ENCODE data around the gene CYTIP. TPM values are rescaled to one million over a fixed set of nuclear protein-coding genes. Genes with fewer than 3 reads are reported as not detected.

CYTIP gene
- total RNA-seq, 4 donors from 2014 or later, result 3.2 to 10.6 (median 7.2) TPM

DNA sequence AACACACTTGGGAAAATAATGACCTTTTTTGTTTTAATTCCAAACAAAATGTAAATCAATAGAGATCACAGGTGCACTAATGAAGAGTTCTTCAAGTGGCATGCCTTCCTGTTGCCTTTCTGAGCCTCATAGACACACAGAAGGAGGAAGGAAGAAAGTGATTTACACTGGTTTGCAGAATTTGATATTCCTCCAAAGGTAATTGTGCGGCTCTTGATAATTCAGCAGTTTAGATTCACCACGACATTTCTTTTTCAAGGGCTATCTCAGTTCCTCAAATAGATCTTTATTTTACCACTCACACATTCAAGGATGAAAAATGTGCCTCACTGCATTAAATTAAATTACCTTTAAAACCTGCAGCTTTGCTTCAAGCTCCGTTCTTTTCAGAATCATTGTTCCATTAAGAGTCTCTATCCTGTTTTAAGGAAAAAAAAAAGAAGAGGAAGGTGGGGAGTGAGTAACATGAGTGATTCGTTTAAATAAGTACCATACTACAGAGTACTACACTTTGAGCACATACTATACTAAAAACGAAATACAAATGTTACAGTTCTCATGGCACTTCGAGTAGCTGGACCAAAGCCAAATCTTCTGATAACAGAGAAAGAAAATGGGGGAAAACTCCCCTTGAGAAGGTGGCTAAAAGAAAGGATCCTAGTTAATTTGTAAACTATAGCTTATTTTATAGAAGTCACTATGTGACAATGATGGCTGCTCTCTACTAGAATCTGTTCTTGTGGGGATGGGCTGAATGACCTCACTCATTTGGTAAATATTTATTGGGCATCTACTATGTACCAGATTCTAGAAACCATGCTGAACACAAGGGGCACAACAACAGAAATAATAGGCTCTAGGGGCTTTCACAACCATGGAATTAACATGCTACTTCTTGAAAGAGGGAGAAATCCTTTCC is 16.6 kb downstream of the CYTIP start:
- H3K36me3 ChIP-seq, result no peaks in the 10 kb centered on the region
- no peak overlapping the region for H3K4me3 ChIP-seq (replicated peaks in 1 of 3)
- TF ChIP-seq POLR2A (IDR thresholded peaks at IDR 0.05), result no peak
- TF ChIP-seq, protein P1, sequence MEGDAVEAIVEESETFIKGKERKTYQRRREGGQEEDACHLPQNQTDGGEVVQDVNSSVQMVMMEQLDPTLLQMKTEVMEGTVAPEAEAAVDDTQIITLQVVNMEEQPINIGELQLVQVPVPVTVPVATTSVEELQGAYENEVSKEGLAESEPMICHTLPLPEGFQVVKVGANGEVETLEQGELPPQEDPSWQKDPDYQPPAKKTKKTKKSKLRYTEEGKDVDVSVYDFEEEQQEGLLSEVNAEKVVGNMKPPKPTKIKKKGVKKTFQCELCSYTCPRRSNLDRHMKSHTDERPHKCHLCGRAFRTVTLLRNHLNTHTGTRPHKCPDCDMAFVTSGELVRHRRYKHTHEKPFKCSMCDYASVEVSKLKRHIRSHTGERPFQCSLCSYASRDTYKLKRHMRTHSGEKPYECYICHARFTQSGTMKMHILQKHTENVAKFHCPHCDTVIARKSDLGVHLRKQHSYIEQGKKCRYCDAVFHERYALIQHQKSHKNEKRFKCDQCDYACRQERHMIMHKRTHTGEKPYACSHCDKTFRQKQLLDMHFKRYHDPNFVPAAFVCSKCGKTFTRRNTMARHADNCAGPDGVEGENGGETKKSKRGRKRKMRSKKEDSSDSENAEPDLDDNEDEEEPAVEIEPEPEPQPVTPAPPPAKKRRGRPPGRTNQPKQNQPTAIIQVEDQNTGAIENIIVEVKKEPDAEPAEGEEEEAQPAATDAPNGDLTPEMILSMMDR (IDR thresholded peaks at IDR 0.05), result no peak
- H3K4me1 ChIP-seq, result no peaks in the 10 kb centered on the region
- H3K27ac ChIP-seq, result no peak overlapping the region
- H3K9me3 ChIP-seq, result no peaks in the 10 kb centered on the region
- no peaks in the 10 kb centered on the region for H3K27me3 ChIP-seq
- intact Hi-C loops (cut with DNase I), result no loop called here
- no peak for DNase-seq
- 42 to 43% methylated on average over 6 of the region's 6 CpGs for WGBS, 2 donors

DNA sequence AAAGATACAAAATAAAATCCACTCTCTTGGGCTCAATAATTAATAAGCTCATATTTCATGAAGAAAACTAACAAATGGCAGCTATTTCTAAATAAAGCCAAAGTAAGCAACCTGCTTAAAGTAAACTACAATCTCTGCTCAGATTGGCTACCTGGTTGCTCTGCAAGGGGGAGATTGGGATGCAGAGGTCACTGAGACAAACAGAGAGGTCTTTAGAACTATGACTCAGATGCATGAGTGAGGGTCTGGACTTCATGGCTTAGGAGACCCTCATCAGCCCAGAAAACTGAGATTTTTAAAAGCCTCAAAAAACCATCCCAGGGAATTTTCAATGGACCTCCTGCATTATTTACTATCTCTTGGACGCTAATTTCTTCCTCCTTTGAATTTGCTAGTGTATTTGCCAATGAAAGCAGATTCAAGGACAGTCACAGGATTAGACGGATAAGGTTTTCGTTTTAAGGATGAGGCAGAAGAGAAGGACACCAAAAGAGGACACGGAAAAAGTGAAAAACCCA is 17.4 kb downstream of the CYTIP start:
- WGBS, 2 donors, result 79 to 91% methylated on average over 4 of the region's 4 CpGs
- Histone ChIP-seq H3K4me1 (no peaks in the 10 kb centered on the region), H3K9me3 (no peaks in the 10 kb centered on the region), H3K27ac (no peak overlapping the region), H3K4me3 (replicated peaks in 1 of 3) (no peak overlapping the region), H3K36me3 (no peaks in the 10 kb centered on the region), H3K27me3 (no peaks in the 10 kb centered on the region)
- TF ChIP-seq POLR2A (IDR thresholded peaks at IDR 0.05), result no peak
- TF ChIP-seq, protein P1 (IDR thresholded peaks at IDR 0.05), result no peak
- DNase-seq, result no peak
- intact Hi-C loops (cut with DNase I), result no loop called here

DNA sequence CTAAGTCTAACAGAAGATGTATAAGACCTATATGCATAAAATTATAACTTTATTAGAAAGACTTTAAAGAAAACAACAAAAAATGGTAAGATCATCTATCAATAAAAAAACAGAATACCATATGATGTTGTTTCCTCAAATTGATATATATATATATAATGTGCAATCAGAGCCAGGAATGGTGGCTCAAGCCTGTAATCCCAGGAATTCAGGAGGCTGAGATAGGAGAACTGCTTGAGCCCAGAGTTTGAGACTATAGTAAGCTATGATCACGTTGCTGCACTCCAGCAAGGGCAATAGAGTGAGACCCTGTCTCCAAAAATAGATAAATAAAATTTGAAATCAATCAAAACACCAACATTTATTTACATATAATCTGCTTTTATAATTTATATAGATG is 19.5 kb downstream of the CYTIP start:
- intact Hi-C loops (cut with DNase I), result no loop called here

DNA sequence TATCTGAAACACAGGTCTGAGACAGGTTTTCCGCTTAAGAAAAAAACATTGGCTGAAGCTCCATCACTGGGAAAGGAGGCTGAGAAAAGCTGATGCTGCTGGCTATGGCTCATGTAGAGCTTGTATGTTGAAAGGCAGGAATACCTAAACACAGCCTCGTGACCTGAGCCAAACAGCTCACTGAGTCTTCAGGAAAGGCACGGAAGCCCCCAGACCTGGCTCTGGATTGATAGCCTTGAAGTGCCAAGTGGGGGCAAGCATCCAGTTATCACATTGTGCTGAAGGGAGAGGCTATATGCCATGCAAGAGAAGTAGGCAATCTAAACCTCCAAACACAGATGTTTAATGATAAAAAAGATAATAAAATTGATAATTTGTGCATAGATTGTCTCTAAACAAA is 21.9 kb downstream of the CYTIP start:
- intact Hi-C loops (cut with DNase I), result no loop called here
- no peaks in the 10 kb centered on the region for H3K4me1 ChIP-seq
- no peaks in the 10 kb centered on the region for H3K27me3 ChIP-seq
- no peak for DNase-seq
- H3K4me3 ChIP-seq (replicated peaks in 1 of 3), result no peak overlapping the region
- no peaks in the 10 kb centered on the region for H3K9me3 ChIP-seq
- no peak for TF ChIP-seq POLR2A (IDR thresholded peaks at IDR 0.05)
- 92% methylated on average over 3 of the region's 3 CpGs for WGBS, 2 donors
- H3K27ac ChIP-seq, result no peak overlapping the region
- H3K36me3 ChIP-seq, result no peaks in the 10 kb centered on the region

More for the DNA sequence above, 19.5 kb downstream of the CYTIP start:
- DNase-seq, result no peak
- TF ChIP-seq POLR2A (IDR thresholded peaks at IDR 0.05), result no peak
- TF ChIP-seq, protein P1 (IDR thresholded peaks at IDR 0.05), result no peak
- Histone ChIP-seq H3K27me3 (no peaks in the 10 kb centered on the region), H3K27ac (no peak overlapping the region), H3K4me3 (replicated peaks in 1 of 3) (no peak overlapping the region), H3K36me3 (no peaks in the 10 kb centered on the region), H3K9me3 (no peaks in the 10 kb centered on the region), H3K4me1 (no peaks in the 10 kb centered on the region)
- 87% methylated on average over 1 of the region's 1 CpG for WGBS, 2 donors

DNA sequence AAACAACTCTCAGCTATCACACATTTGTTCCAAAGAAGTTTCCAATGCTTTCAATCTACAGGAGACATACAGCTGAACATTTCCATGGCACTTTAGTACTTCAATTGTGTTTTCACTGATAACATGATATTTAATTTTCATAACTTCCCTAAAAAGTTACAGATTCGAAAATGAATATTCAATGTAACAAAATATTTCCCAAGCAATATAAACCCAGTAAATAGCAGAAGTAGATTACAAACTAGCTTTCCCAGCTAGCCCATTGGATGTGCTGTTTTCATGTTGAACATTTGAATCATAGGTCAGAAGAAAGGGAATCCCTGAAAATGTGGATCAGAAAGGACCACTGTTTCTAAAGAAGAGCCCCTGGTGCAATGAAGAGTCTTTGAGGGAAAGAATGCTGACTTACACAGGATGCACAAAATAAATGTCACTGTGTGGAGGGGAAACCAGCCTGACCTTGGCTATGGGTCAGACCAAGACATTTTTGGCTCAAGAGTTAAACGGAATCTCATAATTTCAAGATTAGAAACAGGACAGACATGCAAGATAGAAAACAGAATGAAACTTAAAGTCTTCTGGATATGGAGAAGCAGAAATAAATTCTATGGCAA is 22.5 kb downstream of the CYTIP start:
- Histone ChIP-seq H3K36me3 (no peaks in the 10 kb centered on the region), H3K27ac (no peak overlapping the region), H3K27me3 (no peaks in the 10 kb centered on the region), H3K4me3 (replicated peaks in 1 of 3) (no peak overlapping the region), H3K9me3 (no peaks in the 10 kb centered on the region), H3K4me1 (no peaks in the 10 kb centered on the region)
- intact Hi-C loops (cut with DNase I), result no loop called here
- no peak for TF ChIP-seq POLR2A (IDR thresholded peaks at IDR 0.05)
- TF ChIP-seq, protein P1 (IDR thresholded peaks at IDR 0.05), result no peak
- no peak for DNase-seq
- WGBS, 2 donors, result 65 to 75% methylated on average over 2 of the region's 2 CpGs

Data from thyroid gland (tissue), 4 donors.